Uterus (tissue), 2 donors: ENCODE measurements around the gene SFT2D3.

Experiments
- CTCF ChIP-seq, 4 experiments: fragments of 200-600 bp in 2 of 4; fragments of 450-650 bp in 2 of 4; sonication (generic) in 2 of 4; IDR thresholded peaks; one replicate each; pipeline ENCODE4 v1.5.1; 2016 to 2019; ENCODE audit warnings: antibody characterized with exemption in 4 of 4, mild to moderate bottlenecking in 2 of 4, moderate library complexity in 1 of 4
- POLR2A ChIP-seq, 2 donors: fragments of 450-650 bp; IDR thresholded peaks; one replicate each; pipeline ENCODE4 v1.6.1; 2016; ENCODE audit warnings: antibody characterized with exemption in 2 of 2, mild to moderate bottlenecking in 1 of 2, moderate library complexity in 1 of 2

GRCh38 chr2:127660291-127660578 lies 41.1 kb upstream of the SFT2D3 start:
- TF ChIP-seq CTCF (IDR thresholded peaks at IDR 0.05) (no peak), POLR2A (IDR thresholded peaks at IDR 0.05) (no peak)
